IMR-90 (cell line): ENCODE measurements around the gene ARHGAP15. TPM values are rescaled to one million over a fixed set of nuclear protein-coding genes. Genes with fewer than 3 reads are reported as not detected.

Experiments used
- ATAC-seq: fragments of 200-7000 bp; cut with Tn5 transposase; 2 replicates; pipeline ENCODE4 v1.9.1; 2020; ENCODE audit warnings: low read depth, mild to moderate bottlenecking, moderate library complexity
- BruUV-seq: library from RNA; stranded (reverse); fragments of 400-500 nt; replicated peaks from 2 replicates; lab custom pipeline; 2021; lab: Mats Ljungman, UMichigan
- CTCF ChIA-PET: fragments of 300-600 bp; formaldehyde crosslinking; extraction: SDS; loops from one replicate; lab custom pipeline; 2021; ENCODE audit warnings: antibody characterized with exemption; lab: Yijun Ruan, JAX
- POLR2A ChIA-PET: fragments of 300-600 bp; sonication (Branson Sonifier 250); formaldehyde crosslinking; loops from one replicate; lab custom pipeline; 2022; ENCODE audit warnings: antibody characterized with exemption; ENCODE audit not compliant: unreplicated experiment; lab: Charles Lee
- DNase-seq: peaks from one replicate; pipeline ENCODE4 v3.0.0; 2013
- H2AFZ ChIP-seq: replicated peaks from 2 replicates; pipeline ENCODE3; 2013; ENCODE audit warnings: low read length, mild to moderate bottlenecking; ENCODE audit not compliant: poor library complexity
- H2AK5ac ChIP-seq: 2 replicates; pipeline ENCODE4 v1.6.1; 2013; ENCODE audit warnings: low read depth, low read length, inconsistent platforms
- H2AK9ac ChIP-seq: replicated peaks from 2 replicates; pipeline ENCODE3; 2013; ENCODE audit warnings: mild to moderate bottlenecking, low read depth, low read length, moderate library complexity; ENCODE audit not compliant: poor library complexity
- H2BK120ac ChIP-seq: 2 replicates; pipeline ENCODE4 v1.6.1; 2013; ENCODE audit warnings: low read depth, low read length, inconsistent platforms
- H2BK15ac ChIP-seq: 3 replicates; pipeline ENCODE4 v1.6.1; 2013; ENCODE audit warnings: low read depth, low read length, inconsistent platforms
- H2BK20ac ChIP-seq: 2 replicates; pipeline ENCODE4 v1.6.1; 2013; ENCODE audit warnings: low read depth, mild to moderate bottlenecking, inconsistent platforms, low read length, moderate library complexity
- H2BK5ac ChIP-seq: 2 replicates; pipeline ENCODE4 v1.6.1; 2013; ENCODE audit warnings: mild to moderate bottlenecking, low read depth, low read length, inconsistent platforms; ENCODE audit not compliant: poor library complexity, severe bottlenecking
- H3K14ac ChIP-seq: replicated peaks from 2 replicates; pipeline ENCODE4 v1.6.1; 2013; ENCODE audit warnings: low read depth, low read length, inconsistent platforms
- H3K18ac ChIP-seq: 2 replicates; pipeline ENCODE4 v1.6.1; 2013; ENCODE audit warnings: low read depth, low read length, control low read depth
- H3K23ac ChIP-seq: 2 replicates; pipeline ENCODE4 v1.6.1; 2013; ENCODE audit warnings: low read depth, low read length, inconsistent platforms
- H3K27ac ChIP-seq: 2 replicates; pipeline ENCODE4 v1.5.1; 2013; ENCODE audit warnings: mild to moderate bottlenecking, control low read depth, low read length; ENCODE audit not compliant: insufficient read depth
- H3K27me3 ChIP-seq: 2 replicates; pipeline ENCODE4 v1.6.1; 2013; ENCODE audit warnings: low read length; ENCODE audit not compliant: control insufficient read depth, insufficient read depth
- H3K36me3 ChIP-seq: 2 replicates; pipeline ENCODE4 v1.6.1; 2013; ENCODE audit warnings: low read length, mixed read lengths; ENCODE audit not compliant: control insufficient read depth, insufficient read depth
- H3K4ac ChIP-seq: 2 replicates; pipeline ENCODE4 v1.6.1; 2013; ENCODE audit warnings: low read depth, low read length, inconsistent platforms
- H3K4me1 ChIP-seq: 2 replicates; pipeline ENCODE4 v1.6.1; 2013; ENCODE audit warnings: low read length, mixed read lengths; ENCODE audit not compliant: control insufficient read depth, insufficient read depth
- H3K4me2 ChIP-seq: 2 replicates; pipeline ENCODE4 v1.6.1; 2013; ENCODE audit warnings: low read depth, mild to moderate bottlenecking, control low read depth, low read length, moderate library complexity
- H3K4me3 ChIP-seq: 2 replicates; pipeline ENCODE4 v1.5.1; 2013; ENCODE audit warnings: low read depth, mild to moderate bottlenecking, control low read depth, low read length, moderate library complexity; ENCODE audit not compliant: insufficient read depth
- H3K56ac ChIP-seq: 2 replicates; pipeline ENCODE4 v1.6.1; 2013; ENCODE audit warnings: low read length, inconsistent platforms; ENCODE audit not compliant: insufficient read depth; ENCODE audit errors: extremely low read depth
- H3K79me1 ChIP-seq, 2 experiments: 2 replicates each; pipeline ENCODE4 v1.6.1; 2013; ENCODE audit warnings: low read length in 2 of 2, inconsistent platforms in 1 of 2, low read depth in 1 of 2
- H3K9ac ChIP-seq: 2 replicates; pipeline ENCODE4 v1.6.1; 2013; ENCODE audit warnings: low read depth, low read length, control low read depth
- H3K9me1 ChIP-seq: 2 replicates; pipeline ENCODE4 v1.6.1; 2013; ENCODE audit warnings: low read length, inconsistent platforms; ENCODE audit not compliant: insufficient read depth
- H3K9me3 ChIP-seq: 2 replicates; pipeline ENCODE4 v1.6.1; 2013; ENCODE audit warnings: low read length; ENCODE audit not compliant: control insufficient read depth, insufficient read depth
- H4K20me1 ChIP-seq: 2 replicates; pipeline ENCODE4 v1.6.1; 2013; ENCODE audit warnings: low read length, inconsistent platforms; ENCODE audit not compliant: insufficient read depth
- H4K5ac ChIP-seq: 2 replicates; pipeline ENCODE4 v1.6.1; 2013; ENCODE audit warnings: mild to moderate bottlenecking, low read depth, low read length, control low read depth
- H4K8ac ChIP-seq, 2 experiments: 2 replicates each; pipeline ENCODE4 v1.6.1; 2013; ENCODE audit warnings: low read depth in 2 of 2, low read length in 2 of 2, control low read depth in 1 of 2, inconsistent platforms in 1 of 2
- H4K91ac ChIP-seq: 2 replicates; pipeline ENCODE4 v1.6.1; 2013; ENCODE audit warnings: low read depth, low read length, inconsistent platforms; ENCODE audit not compliant: insufficient read depth
- BHLHE40 ChIP-seq: fragments of 150-350 bp; IDR thresholded peaks from 2 replicates; pipeline ENCODE4 v1.6.1; 2016; ENCODE audit warnings: mild to moderate bottlenecking, low read depth, low read length
- CHD1 ChIP-seq: IDR thresholded peaks from 2 replicates; pipeline ENCODE4 v1.6.1; 2012; ENCODE audit warnings: low read depth, low read length, improper control_type of control experiment
- FOS ChIP-seq: fragments of 150-350 bp; IDR thresholded peaks from 2 replicates; pipeline ENCODE4 v1.6.1; 2016; ENCODE audit warnings: low read depth, low read length
- MAFK ChIP-seq: IDR thresholded peaks from 2 replicates; pipeline ENCODE4 v1.6.1; 2012; ENCODE audit warnings: low read depth, low read length, improper control_type of control experiment
- MAZ ChIP-seq: IDR thresholded peaks from 2 replicates; pipeline ENCODE4 v1.6.1; 2012; ENCODE audit warnings: low read depth, mild to moderate bottlenecking, low read length, improper control_type of control experiment, moderate library complexity, borderline replicate concordance
- RFX5 ChIP-seq: IDR thresholded peaks from 2 replicates; pipeline ENCODE4 v1.8.0; 2012; ENCODE audit warnings: low read depth, mild to moderate bottlenecking, low read length, moderate library complexity
- SMC3 ChIP-seq: fragments of 150-350 bp; IDR thresholded peaks from 2 replicates; pipeline ENCODE4 v1.6.1; 2016; ENCODE audit warnings: low read depth, mild to moderate bottlenecking, antibody characterized with exemption, low read length, moderate library complexity
- USF2 ChIP-seq: fragments of 150-350 bp; IDR thresholded peaks from 2 replicates; pipeline ENCODE4 v1.6.1; 2017; ENCODE audit warnings: mild to moderate bottlenecking, antibody characterized with exemption, low read length, low read depth
- WGBS, 2 experiments: methylation state at CpG; one replicate each; pipeline versions ENCODE4 v1.1.5 to v1.1.7; 2013; ENCODE audit warnings: missing lambda C conversion rate in 2 of 2; ENCODE audit not compliant: insufficient read length in 1 of 2; ENCODE audit errors: extremely low coverage in 2 of 2; 5-methylcytosine and 5-hydroxymethylcytosine counted together
- dilution Hi-C: fragments of 300-500 bp; cut with HindIII; formaldehyde crosslinking; loops from one replicate; pipeline ENCODE4 v1.14.3; 2018; ENCODE audit warnings: low sequenced_read_pairs; ENCODE audit not compliant: unreplicated experiment
- in situ Hi-C: fragments of 300-500 bp; cut with MboI; formaldehyde crosslinking; loops from 3 replicates; pipeline ENCODE4 v1.14.3; 2019; ENCODE audit warnings: low sequenced_read_pairs, inconsistent platforms, mixed read lengths
- intact Hi-C: fragments of 100-400 bp; cut with micrococcal nuclease; formaldehyde crosslinking; loops from 2 replicates; pipeline ENCODE4 v1.10.0; 2022
- polyA plus RNA-seq, 3 experiments: library from polyadenylated mRNA; depleted of rRNA; stranded (reverse); fragments of >200 nt; gene quantifications; 2 replicates each; pipeline ENCODE4 v1.2.3, GENCODE V29; 2012; ENCODE audit warnings: low replicate concordance in 1 of 3
- total RNA-seq: library from RNA; depleted of rRNA; stranded (reverse); fragments of >200 nt; gene quantifications from 2 replicates; pipeline ENCODE4 v1.2.3, GENCODE V29; 2012

The ARHGAP15 gene
- total and polyA plus RNA-seq, 2 of the 4 experiments (the other 2 are of a cell fraction): not detected

- POLR2A ChIA-PET: no interaction called here
- no CpG with 5 or more reads among the region's 1 CpG for WGBS, 2 experiments
- TF ChIP-seq SMC3 (no peak), BHLHE40 (no peak), USF2 (no peak), FOS (no peak), RFX5 (no peak), MAFK (no peak), CHD1 (no peak), MAZ (no peak)
- no peak overlapping the region for H2BK15ac ChIP-seq
- H3K18ac ChIP-seq: no peak overlapping the region
- H2AK9ac ChIP-seq: no peak overlapping the region
- peaks cover 14% of the 10 kb centered on the region for H3K27me3 ChIP-seq
- H2AK5ac ChIP-seq: no peak overlapping the region
- CTCF ChIA-PET: no interaction called here
- dilution Hi-C loops (no loop called here), intact Hi-C loops (no loop called here), in situ Hi-C loops (no loop called here)
- no peak overlapping the region for H2AFZ ChIP-seq
- H3K27ac ChIP-seq: no peak overlapping the region
- no peaks in the 10 kb centered on the region for H3K79me1 ChIP-seq
- no peak overlapping the region for H3K14ac ChIP-seq
- H3K23ac ChIP-seq: no peak overlapping the region
- no peak overlapping the region for H2BK5ac ChIP-seq
- DNase-seq (no peak), ATAC-seq (no peak)
- H3K9ac ChIP-seq: no peak overlapping the region
- H3K9me1 ChIP-seq: no peaks in the 10 kb centered on the region
- no peak overlapping the region for H3K4me2 ChIP-seq
- H3K4me1 ChIP-seq: no peaks in the 10 kb centered on the region
- H3K4me3 ChIP-seq: no peak overlapping the region
- no peaks in the 10 kb centered on the region for H3K9me3 ChIP-seq
- no peak overlapping the region for H2BK120ac ChIP-seq
- H4K91ac ChIP-seq: no peak overlapping the region
- no peak overlapping the region for H4K8ac ChIP-seq
- no peak overlapping the region for H3K4ac ChIP-seq
- no peaks in the 10 kb centered on the region for H4K20me1 ChIP-seq
- BruUV-seq: no TSS peak
- no peak overlapping the region for H2BK20ac ChIP-seq
- H3K36me3 ChIP-seq: no peaks in the 10 kb centered on the region
- H3K56ac ChIP-seq: no peak overlapping the region
- H4K5ac ChIP-seq: no peak overlapping the region
Observed at GRCh38 chr2:143157001-143157400, 27.8 kb downstream of the ARHGAP15 start.
